Jurkat, Clone E6-1 (cell line): ENCODE data around the gene ACAA2.
"Not testable (repeated sequence)": the region's sequence is repeated elsewhere in the genome, so short reads cannot be mapped to it uniquely, and the experiment has no call there.

Experiments used
- DNase-seq: peaks from one replicate; pipeline ENCODE4 v3.0.0-alpha.2; 2011; ENCODE audit warnings: low read depth, low spot score
- H3K4me3 ChIP-seq: 2 replicates; pipeline ENCODE4 v1.5.1; 2011; ENCODE audit warnings: mild to moderate bottlenecking, low read length, control low read depth, moderate library complexity

Gene ACAA2

GRCh38 chr18:49783631-49784030 lies 29.7 kb downstream of the ACAA2 start:
- H3K4me3 ChIP-seq, DNase-seq: not testable (repeated sequence)

DNA sequence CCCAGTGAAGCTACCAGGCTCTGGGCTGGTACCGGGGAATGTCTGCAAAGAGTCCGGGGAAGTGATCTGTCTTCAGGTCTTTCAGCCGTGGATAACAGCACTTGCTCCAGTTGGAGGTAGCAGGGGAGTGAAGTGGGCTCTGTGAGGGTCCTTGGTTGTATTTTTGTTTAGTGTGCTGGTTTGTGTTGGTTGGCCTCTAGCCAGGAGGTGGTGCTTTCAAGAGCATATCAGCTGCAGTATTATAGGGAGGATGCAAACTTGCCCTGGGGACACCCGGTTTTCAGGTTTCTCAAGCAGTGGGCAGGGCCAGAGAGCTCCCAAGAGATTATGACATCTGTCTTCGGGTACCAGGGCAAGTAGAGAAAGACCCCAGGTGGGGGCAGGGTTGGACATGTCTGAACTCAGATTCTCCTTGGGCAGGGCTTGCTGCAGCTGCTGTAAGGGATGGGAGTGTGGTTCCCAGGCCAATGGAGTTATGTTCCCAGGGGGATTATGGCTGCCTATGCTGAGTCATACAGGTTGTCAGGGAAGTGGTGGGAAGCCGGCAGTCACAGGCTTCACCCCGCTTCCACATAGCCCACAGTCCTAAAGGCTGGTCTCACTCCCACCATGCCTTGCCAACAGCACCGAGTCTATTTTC lies 34.4 kb downstream of the ACAA2 start:
- no peak for DNase-seq
- no peak overlapping the region for H3K4me3 ChIP-seq

DNA sequence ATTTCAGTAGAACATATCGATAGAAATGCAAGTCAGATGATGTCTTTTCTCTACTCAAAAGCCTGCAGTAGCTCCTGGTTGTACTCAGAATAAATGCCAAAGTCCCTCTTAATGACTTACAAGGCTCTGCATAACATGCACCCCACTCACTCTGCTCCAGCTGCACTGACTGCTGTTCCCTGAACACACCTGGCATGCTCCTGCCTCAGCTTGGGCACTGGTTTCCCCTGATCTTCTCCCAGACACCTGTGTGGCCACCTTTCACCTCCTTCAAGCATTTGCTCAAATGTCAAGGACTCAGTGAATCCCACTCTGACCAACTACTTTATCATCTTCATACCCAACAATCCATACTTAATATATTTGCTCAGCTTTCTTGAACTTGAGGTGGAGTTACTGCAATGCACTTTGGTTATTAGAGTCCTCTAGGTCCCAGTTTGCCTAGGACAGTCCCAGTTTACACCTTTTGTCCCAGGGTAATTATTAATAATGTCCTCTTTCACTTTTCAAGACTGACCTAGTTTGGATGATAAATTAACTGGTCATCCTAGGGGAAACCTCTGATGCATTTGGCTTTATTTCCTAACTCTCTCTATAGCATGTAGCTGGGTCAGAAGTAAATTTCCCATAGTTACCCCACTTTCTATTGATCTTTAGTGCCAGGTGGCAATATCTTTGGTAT lies 44.1 kb downstream of the ACAA2 start:
- DNase-seq, result no peak

GRCh38 chr18:49768051-49768391 lies 45.3 kb downstream of the ACAA2 start:
- no peak overlapping the region for H3K4me3 ChIP-seq
- no peak for DNase-seq

More for the DNA sequence above, 44.1 kb downstream of the ACAA2 start:
- H3K4me3 ChIP-seq, result no peak overlapping the region

DNA sequence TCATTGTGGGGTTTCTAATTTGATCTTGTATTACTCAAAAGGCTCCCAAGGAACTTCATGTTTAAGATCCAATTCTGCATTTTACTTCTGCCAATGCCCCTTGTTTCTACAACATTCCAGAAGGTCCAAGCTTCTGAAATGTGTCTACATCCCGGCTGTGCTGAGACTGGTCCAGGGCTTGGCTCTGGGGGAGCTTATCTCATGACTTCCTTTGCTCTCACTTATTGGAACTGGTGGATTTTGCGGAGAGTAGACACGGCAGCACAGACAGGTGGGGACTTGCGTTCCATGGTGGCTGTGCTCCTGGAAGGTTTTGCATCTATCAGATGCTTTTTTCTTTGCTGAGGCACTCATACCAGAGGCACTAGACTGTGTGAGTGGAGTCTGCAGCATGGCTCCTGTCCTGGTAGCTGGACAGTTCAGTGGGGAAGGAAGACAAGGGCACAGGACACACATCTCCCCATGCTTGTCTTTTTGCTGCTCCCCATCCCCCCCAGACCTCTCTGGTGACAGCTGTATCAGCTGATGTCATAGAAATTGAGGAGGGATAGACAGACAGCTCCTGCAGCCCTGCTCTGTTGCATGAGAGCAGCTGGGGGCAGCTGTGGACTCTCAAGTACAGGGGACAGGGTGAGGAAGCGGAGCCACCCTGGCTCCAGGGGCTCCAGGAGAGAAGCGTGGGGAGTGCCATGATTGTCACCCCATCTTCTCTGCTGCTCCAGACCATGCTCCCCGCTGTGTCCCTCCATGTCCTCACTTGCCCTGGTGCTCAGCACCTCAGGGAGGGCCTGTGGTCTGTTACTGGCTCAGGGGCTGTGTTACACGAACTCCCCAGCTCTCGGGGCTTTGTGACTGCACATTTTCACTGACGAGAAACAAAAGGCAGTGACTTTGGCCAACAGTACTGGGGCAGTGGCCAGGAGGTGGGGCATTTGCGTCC lies 46.0 kb downstream of the ACAA2 start:
- no peak for DNase-seq
- no peak overlapping the region for H3K4me3 ChIP-seq

DNA sequence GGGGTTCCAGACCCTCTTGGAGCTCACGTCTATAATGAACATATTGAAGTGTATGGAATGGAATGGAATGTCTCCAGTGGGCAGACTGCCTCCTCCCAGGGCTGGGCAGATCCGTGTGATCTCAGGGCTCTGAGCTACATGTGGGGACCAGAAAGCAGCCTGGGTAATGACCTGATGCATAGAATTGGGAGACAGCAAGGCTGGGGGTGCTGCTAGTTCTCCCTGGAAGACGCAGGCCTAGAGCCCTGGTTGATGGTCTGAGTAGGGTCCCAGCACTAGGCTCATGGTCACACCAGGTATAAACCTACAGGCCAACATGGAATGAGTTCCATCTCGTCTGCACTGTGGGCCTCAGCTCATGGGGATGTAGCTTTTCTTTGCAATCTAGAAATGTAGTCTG lies 46.7 kb downstream of the ACAA2 start:
- H3K4me3 ChIP-seq, result no peak overlapping the region
- no peak for DNase-seq

GRCh38 chr18:49764032-49764431 lies 49.3 kb downstream of the ACAA2 start:
- H3K4me3 ChIP-seq, result no peak overlapping the region
- no peak for DNase-seq

DNA sequence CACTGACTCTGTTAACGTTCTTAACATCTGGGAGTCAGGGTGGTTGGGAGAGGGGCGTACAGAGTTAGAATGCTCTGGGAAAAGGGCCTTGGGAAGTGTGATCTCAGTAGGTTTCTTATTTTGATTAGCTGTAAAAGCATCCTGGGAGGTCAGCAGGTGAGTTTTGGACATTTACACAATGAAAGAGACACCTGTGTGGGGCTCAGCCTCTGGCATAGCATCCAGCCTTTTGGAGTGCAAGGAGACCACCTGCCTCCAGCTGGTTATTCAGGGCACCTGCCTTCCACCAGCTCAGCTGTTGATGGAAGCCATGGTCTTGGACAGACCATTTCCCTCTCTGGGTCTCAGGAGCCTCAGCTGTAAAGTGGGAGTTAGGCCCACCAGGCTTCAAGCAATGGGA lies 49.7 kb downstream of the ACAA2 start:
- no peak overlapping the region for H3K4me3 ChIP-seq
- no peak for DNase-seq

DNA sequence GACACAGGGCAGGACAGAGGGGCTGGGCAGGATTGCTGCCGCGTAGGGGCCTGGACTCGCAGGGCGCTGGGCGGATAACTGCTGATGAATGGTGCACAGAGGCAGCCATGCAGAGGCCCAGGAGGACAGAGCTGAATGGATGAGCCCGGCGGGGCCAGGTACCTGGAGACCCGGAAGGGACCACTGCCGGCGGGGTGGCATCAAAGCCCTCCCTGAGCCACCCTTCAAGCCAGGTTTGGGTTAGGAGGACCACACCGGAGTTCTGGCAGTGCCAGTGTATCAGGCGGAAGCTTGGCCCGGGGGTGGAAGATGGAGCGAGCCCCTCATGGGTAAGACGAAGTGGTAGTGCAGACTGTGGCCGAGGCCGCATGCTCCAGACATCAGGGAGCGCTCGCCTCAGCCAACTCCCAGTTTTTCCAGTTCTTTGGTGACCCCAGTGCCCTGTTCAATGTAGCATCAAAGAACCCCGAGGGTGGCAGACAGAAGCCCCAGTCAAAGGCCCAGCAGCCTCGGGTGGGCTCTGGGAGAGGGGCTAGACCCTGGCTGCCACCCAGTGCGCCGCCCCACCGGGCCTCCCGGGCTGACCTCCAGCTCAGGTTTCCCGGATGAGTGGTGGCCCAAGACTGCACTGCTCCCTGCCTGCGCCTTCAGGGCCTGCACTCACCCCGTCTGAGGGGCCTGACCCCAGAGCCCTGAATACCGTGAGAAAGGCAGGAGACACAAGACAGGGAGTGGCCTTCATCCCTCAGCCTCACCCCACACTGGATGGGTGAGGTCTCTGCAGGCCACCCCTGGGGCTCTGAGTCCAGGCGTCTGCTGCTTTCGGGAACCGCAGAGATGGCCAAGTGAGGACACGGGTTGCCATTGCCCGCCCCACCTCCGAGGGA lies 50.9 kb downstream of the ACAA2 start:
- no peak overlapping the region for H3K4me3 ChIP-seq
- DNase-seq, result no peak

GRCh38 chr18:49761771-49762170 lies 51.6 kb downstream of the ACAA2 start:
- no peak overlapping the region for H3K4me3 ChIP-seq
- no peak for DNase-seq

GRCh38 chr18:49758263-49758610 lies 55.1 kb downstream of the ACAA2 start:
- no peak overlapping the region for H3K4me3 ChIP-seq
- no peak for DNase-seq

- H3K4me3 ChIP-seq, result no peak overlapping the region
- DNase-seq, result no peak
These were observed 55.6 kb downstream of the ACAA2 start for GRCh38 chr18:49757513-49758262.

DNA sequence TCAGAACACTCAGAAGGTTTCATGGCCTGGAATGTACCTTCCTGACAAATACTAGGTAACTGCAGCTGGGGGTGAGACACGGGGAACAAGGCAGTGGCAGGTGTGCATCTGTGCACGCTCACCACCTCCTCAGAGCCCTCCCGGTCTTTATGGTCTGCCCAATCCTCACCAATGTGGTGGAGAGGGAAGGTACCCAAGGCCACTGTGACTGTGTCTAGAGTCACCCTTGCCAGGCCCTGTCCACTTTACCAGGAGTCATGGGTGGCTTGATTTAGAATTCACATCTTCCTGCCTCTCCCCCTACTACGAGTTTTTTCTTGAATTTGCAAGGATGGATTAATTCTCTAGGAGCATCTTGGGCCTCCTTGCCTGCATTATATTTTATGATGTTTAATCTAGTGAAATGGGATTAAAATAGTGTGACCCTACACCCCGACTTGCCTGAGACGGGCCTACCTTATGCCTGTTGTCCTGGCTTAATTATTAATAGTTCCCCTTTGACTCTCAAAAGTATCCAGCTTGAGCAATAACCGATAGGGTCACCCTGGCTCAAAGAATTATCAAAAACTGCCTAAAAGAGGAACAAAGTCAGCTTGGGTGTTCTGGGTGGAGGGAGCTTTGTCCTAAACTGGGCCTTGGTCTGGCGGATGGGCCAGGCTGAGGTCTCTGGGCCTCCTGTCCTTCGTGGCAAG lies 56.5 kb downstream of the ACAA2 start:
- no peak for DNase-seq

DNA sequence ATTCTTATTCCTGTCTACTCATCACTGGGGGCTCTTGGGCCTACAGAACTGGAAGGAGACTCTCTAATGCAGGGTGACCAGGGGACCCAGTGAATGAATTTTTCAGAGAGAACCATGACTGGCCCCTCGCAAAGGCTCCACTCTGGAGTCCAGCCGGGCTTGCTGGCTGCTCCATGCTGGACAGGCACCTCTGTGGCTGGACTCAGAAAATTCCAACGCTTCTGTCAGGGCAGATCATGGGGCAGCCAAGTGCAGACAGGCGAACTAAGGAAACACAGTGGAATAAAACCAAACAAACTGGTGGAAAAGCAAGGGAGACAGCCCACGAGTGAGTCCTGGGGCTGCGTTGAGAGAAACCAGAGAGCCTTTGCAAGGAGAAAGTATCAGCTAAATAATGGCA lies 57.2 kb downstream of the ACAA2 start:
- no peak overlapping the region for H3K4me3 ChIP-seq
- no peak for DNase-seq

More for the DNA sequence above, 56.5 kb downstream of the ACAA2 start:
- no peak overlapping the region for H3K4me3 ChIP-seq

GRCh38 chr18:49755489-49755888 lies 57.8 kb downstream of the ACAA2 start:
- DNase-seq, result no peak
- H3K4me3 ChIP-seq, result no peak overlapping the region

GRCh38 chr18:49754866-49755265 lies 58.5 kb downstream of the ACAA2 start:
- DNase-seq, result no peak
- H3K4me3 ChIP-seq, result no peak overlapping the region

DNA sequence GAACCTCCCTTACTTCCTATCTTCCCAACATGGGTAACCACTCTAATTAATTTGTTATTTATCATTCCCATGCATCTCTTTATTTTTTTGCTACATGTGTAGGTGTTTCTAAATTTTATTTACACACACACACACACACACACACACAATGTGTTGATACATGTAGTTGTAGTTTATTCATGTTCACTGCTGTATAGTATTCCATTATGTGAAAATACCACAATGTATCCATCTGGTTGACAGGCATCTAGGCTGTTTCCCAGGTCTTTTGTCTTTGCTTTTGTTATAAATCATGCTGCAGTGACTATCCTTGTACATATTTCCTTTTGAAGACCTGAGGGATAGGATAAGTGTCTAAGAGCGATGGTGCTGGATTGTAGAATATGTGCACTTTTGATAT lies 59.7 kb downstream of the ACAA2 start:
- H3K4me3 ChIP-seq, result no peak overlapping the region
- DNase-seq, result no peak

DNA sequence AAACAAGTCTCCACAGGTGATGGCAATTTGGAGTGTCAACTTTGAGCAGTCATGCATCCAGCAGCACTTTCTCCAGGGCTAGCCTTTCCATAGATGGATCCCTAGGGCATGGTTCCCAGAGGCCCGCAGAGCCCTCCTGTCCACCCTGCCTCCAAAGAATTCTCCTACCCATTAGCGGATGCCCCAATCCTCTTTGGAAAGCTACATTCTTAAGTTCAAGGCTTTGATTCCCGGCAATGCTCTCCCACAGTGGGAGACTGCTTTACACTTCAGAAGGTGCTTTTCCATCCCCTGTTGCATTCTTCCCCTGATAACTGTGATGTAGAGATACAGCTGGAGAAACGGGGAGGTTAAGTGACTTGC lies 61.3 kb downstream of the ACAA2 start:
- H3K4me3 ChIP-seq, result no peak overlapping the region
- DNase-seq, result no peak
